HL-60 (cell line): ENCODE measurements around the gene EVI5.

Source experiments
- DNase-seq, 2 experiments: peaks; one replicate each; pipeline ENCODE4 v3.0.0-alpha.2; 2010 to 2020; ENCODE audit warnings: low read depth in 1 of 2, low spot score in 1 of 2
- H3K27ac ChIP-seq: fragments of 250-450 bp; sonication (Bioruptor Pico); replicated peaks from 2 replicates; pipeline ENCODE4 v1.5.1; 2020; ENCODE audit warnings: mild to moderate bottlenecking, moderate library complexity
- H3K27me3 ChIP-seq: fragments of 250-450 bp; sonication (Bioruptor Pico); 2 replicates; pipeline ENCODE4 v1.5.1; 2021; ENCODE audit warnings: mild to moderate bottlenecking, moderate library complexity; ENCODE audit not compliant: insufficient read depth, poor library complexity, severe bottlenecking
- H3K4me3 ChIP-seq: replicated peaks from 2 replicates; pipeline ENCODE4 v1.5.1; 2011; ENCODE audit warnings: mild to moderate bottlenecking, control low read depth, low read length; ENCODE audit not compliant: insufficient read depth
- GABPA ChIP-seq: IDR thresholded peaks from 2 replicates; pipeline ENCODE4 v1.6.1; 2012; ENCODE audit warnings: low read depth
- POLR2AphosphoS5 ChIP-seq: IDR thresholded peaks from 2 replicates; pipeline ENCODE4 v1.6.1; 2012; ENCODE audit warnings: low read depth
- SPI1 ChIP-seq: IDR thresholded peaks from 2 replicates; pipeline ENCODE4 v1.6.1; 2012; ENCODE audit warnings: low read depth, mild to moderate bottlenecking, borderline replicate concordance
- TF ChIP-seq, protein P1 (sequence below): IDR thresholded peaks from one replicate; pipeline ENCODE4 v1.5.1; 2011; ENCODE audit warnings: low read length, control low read depth, inconsistent platforms; ENCODE audit not compliant: insufficient read depth
- TF ChIP-seq, protein P2 (sequence below): IDR thresholded peaks from 2 replicates; pipeline ENCODE4 v1.6.1; 2012; ENCODE audit warnings: low read depth; ENCODE audit not compliant: insufficient replicate concordance

The EVI5 gene

GRCh38 chr1:92538413-92539061 lies 246.4 kb downstream of the EVI5 start:
- no peaks in the 10 kb centered on the region for H3K27me3 ChIP-seq
- TF ChIP-seq POLR2AphosphoS5, result no peak
- TF ChIP-seq, protein P1, sequence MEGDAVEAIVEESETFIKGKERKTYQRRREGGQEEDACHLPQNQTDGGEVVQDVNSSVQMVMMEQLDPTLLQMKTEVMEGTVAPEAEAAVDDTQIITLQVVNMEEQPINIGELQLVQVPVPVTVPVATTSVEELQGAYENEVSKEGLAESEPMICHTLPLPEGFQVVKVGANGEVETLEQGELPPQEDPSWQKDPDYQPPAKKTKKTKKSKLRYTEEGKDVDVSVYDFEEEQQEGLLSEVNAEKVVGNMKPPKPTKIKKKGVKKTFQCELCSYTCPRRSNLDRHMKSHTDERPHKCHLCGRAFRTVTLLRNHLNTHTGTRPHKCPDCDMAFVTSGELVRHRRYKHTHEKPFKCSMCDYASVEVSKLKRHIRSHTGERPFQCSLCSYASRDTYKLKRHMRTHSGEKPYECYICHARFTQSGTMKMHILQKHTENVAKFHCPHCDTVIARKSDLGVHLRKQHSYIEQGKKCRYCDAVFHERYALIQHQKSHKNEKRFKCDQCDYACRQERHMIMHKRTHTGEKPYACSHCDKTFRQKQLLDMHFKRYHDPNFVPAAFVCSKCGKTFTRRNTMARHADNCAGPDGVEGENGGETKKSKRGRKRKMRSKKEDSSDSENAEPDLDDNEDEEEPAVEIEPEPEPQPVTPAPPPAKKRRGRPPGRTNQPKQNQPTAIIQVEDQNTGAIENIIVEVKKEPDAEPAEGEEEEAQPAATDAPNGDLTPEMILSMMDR, result no peak
- TF ChIP-seq SPI1, result no peak
- no peak for TF ChIP-seq GABPA
- TF ChIP-seq, protein P2, sequence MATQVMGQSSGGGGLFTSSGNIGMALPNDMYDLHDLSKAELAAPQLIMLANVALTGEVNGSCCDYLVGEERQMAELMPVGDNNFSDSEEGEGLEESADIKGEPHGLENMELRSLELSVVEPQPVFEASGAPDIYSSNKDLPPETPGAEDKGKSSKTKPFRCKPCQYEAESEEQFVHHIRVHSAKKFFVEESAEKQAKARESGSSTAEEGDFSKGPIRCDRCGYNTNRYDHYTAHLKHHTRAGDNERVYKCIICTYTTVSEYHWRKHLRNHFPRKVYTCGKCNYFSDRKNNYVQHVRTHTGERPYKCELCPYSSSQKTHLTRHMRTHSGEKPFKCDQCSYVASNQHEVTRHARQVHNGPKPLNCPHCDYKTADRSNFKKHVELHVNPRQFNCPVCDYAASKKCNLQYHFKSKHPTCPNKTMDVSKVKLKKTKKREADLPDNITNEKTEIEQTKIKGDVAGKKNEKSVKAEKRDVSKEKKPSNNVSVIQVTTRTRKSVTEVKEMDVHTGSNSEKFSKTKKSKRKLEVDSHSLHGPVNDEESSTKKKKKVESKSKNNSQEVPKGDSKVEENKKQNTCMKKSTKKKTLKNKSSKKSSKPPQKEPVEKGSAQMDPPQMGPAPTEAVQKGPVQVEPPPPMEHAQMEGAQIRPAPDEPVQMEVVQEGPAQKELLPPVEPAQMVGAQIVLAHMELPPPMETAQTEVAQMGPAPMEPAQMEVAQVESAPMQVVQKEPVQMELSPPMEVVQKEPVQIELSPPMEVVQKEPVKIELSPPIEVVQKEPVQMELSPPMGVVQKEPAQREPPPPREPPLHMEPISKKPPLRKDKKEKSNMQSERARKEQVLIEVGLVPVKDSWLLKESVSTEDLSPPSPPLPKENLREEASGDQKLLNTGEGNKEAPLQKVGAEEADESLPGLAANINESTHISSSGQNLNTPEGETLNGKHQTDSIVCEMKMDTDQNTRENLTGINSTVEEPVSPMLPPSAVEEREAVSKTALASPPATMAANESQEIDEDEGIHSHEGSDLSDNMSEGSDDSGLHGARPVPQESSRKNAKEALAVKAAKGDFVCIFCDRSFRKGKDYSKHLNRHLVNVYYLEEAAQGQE, result no peak
- no peak overlapping the region for H3K4me3 ChIP-seq
- DNase-seq, result no peak
- no peak overlapping the region for H3K27ac ChIP-seq

- no peak for DNase-seq
- TF ChIP-seq, protein P2, result no peak
- TF ChIP-seq GABPA (no peak), SPI1 (no peak), POLR2AphosphoS5 (no peak)
- TF ChIP-seq, protein P1, result no peak
- no peak overlapping the region for H3K4me3 ChIP-seq
- H3K27me3 ChIP-seq, result no peaks in the 10 kb centered on the region
- H3K27ac ChIP-seq, result no peak overlapping the region
Observed at GRCh38 chr1:92538048-92538412, 246.9 kb downstream of the EVI5 start.

DNA sequence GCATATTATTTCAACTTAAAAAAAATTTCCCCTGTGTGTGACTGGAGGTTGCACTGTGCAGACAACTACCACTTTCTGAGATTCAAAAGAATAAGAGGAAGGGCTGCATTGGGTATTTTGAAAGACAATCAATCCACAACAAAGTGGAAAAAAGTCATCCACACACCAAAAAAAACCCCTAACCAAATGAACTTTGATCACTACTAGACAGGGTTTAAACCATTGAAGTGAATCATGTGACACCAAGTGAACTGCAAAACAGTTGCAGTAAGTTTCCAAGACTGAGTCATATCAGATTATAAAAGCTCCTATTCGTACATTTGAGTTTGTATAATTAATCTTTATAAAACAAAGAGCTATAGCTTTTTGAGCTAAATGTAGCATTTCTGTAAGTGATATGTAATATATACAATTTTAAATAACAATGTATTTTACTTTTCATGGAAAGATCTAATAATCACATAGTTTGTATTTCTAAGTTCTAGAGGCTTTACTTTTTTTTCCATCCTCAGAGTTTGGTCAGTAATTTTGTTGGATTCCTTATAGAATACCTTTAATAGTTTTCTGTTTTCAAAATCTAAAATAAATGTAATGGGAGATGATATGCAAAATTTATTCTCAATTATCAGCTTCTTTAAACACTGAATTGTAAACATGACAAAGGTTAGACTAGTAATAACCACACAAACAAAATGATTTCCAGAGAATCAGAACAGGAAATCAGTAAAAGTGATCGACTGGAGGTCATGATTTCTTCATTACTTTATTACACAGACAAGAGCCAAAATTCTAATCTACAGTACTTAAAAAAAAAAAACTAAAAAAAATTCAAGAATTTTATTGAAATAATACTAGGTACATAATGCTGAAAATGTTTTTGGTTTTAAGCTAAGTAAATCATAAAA lies 247.7 kb downstream of the EVI5 start:
- Histone ChIP-seq H3K27ac (no peak overlapping the region), H3K27me3 (no peaks in the 10 kb centered on the region), H3K4me3 (no peak overlapping the region)
- DNase-seq, result no peak
- TF ChIP-seq GABPA (no peak), SPI1 (no peak), POLR2AphosphoS5 (no peak)
- TF ChIP-seq, protein P2, result no peak
